Prostate gland (tissue), 2 donors: Measurements from ENCODE around the gene SWSAP1. TPM values are rescaled to one million over a fixed set of nuclear protein-coding genes. Genes with fewer than 3 reads are reported as not detected.

ENCODE experiments used
- DNase-seq: peaks from one replicate; pipeline ENCODE4 v3.0.0-alpha.2; 2019; ENCODE audit warnings: low spot score
- H3K27ac ChIP-seq, 2 donors: fragments of 200-600 bp; sonication (generic); 2 replicates each; pipeline ENCODE4 v1.5.1; 2017 to 2019
- H3K27me3 ChIP-seq: fragments of 200-600 bp; sonication (generic); replicated peaks from 2 replicates; pipeline ENCODE4 v1.5.1; 2019; ENCODE audit not compliant: insufficient read depth
- H3K36me3 ChIP-seq, 2 donors: fragments of 200-600 bp; sonication (generic); 1 replicate in 1 of 2; 2 replicates in 1 of 2; pipeline versions ENCODE4 v1.5.1 to v1.8.1; 2017 to 2019
- H3K4me1 ChIP-seq: fragments of 200-600 bp; sonication (generic); replicated peaks from 2 replicates; pipeline ENCODE4 v1.5.1; 2019
- H3K4me3 ChIP-seq, 2 donors: fragments of 200-600 bp; sonication (generic); 2 replicates each; pipeline ENCODE4 v1.5.1; 2017 to 2019
- H3K9me3 ChIP-seq: fragments of 200-600 bp; sonication (generic); 2 replicates; pipeline ENCODE4 v1.5.1; 2017
- POLR2A ChIP-seq: fragments of 450-650 bp; IDR thresholded peaks from one replicate; pipeline ENCODE4 v1.6.1; 2016; ENCODE audit warnings: antibody characterized with exemption, mild to moderate bottlenecking
- POLR2AphosphoS5 ChIP-seq: sonication (generic); formaldehyde crosslinking; IDR thresholded peaks from one replicate; pipeline ENCODE4 v1.6.1; 2017; ENCODE audit warnings: antibody characterized with exemption
- WGBS: methylation state at CpG from one replicate; pipeline ENCODE4 v1.1.5; 2018; 5-methylcytosine and 5-hydroxymethylcytosine counted together
- intact Hi-C: fragments of 100-400 bp; cut with DNase I; formaldehyde crosslinking; loops from one replicate; pipeline ENCODE4 v1.14.2; 2022
- total RNA-seq, 2 donors: library from RNA; depleted of rRNA; stranded (reverse); fragments of >200 nt; gene quantifications; one replicate each; pipeline ENCODE4 v1.1.0, GENCODE V29; 2016
- TF ChIP-seq, protein P1 (sequence below), 4 experiments: fragments of 200-600 bp in 2 of 4; fragments of 450-650 bp in 2 of 4; sonication (generic) in 2 of 4; IDR thresholded peaks; 1 replicate in 3 of 4; 2 replicates in 1 of 4; pipeline ENCODE4 v1.5.1; 2016 to 2019; ENCODE audit warnings: antibody characterized with exemption in 4 of 4, mild to moderate bottlenecking in 2 of 4, moderate library complexity in 2 of 4

SWSAP1 gene
- total RNA-seq, 2 donors from 2014 or later, result 4.1 to 6.3 TPM

DNA sequence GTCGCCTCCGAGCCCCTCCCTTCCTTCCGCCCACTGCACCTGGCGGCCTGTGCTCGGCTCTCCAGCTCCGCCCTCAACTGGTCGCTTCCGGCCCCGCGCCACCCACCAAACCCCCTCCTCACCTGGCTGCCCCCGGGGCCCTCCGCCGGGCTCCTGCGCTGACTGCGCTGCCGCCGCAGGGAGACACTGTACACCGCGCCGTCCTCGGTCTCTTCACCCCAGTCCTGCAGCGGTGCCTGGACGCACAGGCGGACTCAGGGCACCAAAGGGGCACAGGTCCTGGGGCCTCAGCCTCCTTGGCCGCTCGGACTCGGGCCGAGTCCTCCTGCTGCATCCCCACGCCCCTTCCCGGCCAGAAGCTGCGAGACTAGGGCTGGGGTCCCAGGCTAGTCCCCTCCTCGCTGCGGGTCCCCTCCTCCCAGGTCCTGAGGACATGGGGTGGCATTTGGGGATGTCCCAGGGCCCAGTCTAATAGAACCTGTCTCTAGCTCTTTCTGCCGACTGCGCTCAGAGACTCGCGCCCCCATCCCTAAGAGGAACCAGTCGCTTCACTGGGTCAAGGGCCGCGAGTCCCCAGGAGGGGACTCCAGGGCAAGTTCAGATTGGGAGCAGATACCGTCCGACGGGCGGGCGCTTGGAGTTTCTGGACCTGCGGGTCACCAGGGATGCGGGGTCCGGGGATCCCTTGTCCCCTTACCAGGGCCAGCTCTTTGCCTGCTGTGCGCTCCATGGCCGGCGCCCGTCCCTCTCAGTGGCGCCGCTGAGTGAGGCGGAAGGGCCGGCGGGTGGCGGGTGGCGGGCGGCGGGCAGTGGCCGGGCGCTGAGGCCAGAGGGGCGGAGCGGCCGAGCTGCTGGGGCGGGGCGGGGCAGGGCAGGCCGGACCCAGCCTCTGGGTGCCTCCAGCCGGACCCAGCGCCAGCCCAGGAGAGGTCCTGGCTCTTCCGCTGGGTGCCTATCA is 44.4 kb downstream of the SWSAP1 start, which contains the start of gene RGL3:
TSS of gene RGL3 (minus strand) at position 766 of the 958 bp plus-strand sequence. CDS start at position 730, 36 bp downstream.
- 10% methylated on average over 52 of the region's 72 CpGs for WGBS
- H3K4me1 ChIP-seq, result no peaks in the 10 kb centered on the region

DNA sequence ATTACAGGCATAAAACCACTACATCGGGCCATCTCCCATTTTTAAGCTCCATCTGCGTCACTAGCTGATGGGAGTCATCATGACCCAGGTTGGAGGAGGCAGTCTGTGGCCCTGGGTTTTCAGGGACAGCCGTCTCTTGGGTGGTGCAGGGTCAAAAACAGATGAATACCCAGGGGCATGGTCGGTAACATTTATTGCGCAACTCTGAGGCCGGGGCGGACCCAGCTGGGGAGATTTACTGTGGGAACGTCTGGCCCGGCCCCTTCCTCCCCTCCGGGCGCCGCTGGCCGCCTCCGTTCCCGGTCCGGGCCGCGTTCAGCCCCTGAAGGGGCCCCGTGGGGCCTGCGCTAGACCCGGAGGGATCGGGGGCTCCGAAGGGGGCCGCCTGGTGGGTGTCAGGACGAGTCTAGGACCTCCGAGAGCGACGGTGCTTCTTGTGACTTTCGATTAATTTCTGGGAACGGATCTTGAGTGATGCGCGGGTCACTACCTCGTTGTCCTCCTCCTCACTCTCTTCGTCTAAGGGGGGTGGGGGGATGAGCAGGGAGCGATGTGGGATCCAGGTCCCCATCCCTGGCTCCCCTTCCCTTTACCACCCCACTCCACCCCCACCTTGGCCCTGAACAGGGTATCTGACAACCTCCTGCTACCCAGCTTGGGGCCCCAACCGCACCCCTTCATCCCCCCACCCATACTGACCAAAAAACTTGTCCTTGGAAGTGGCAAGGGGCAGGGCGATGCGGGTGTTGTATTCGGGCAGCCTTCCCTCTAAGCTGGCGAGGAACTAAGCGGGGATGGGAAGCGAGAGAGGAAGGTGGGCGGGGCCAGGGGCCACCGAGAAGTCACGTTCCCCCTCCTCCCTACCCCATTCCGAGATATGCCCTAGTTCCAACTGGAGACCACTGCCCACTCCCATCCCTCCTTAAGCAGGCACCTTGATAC is 46.2 kb downstream of the SWSAP1 start:
- H3K9me3 ChIP-seq, result no peaks in the 10 kb centered on the region
- no peak overlapping the region for H3K27ac ChIP-seq
- TF ChIP-seq, protein P1, sequence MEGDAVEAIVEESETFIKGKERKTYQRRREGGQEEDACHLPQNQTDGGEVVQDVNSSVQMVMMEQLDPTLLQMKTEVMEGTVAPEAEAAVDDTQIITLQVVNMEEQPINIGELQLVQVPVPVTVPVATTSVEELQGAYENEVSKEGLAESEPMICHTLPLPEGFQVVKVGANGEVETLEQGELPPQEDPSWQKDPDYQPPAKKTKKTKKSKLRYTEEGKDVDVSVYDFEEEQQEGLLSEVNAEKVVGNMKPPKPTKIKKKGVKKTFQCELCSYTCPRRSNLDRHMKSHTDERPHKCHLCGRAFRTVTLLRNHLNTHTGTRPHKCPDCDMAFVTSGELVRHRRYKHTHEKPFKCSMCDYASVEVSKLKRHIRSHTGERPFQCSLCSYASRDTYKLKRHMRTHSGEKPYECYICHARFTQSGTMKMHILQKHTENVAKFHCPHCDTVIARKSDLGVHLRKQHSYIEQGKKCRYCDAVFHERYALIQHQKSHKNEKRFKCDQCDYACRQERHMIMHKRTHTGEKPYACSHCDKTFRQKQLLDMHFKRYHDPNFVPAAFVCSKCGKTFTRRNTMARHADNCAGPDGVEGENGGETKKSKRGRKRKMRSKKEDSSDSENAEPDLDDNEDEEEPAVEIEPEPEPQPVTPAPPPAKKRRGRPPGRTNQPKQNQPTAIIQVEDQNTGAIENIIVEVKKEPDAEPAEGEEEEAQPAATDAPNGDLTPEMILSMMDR (IDR thresholded peaks at IDR 0.05), result no peak
- TF ChIP-seq POLR2AphosphoS5, result no peak
- no peak for TF ChIP-seq POLR2A
- 13% methylated on average over 46 of the region's 46 CpGs for WGBS
- no peaks in the 10 kb centered on the region for H3K36me3 ChIP-seq
- H3K27me3 ChIP-seq, result no peaks in the 10 kb centered on the region
- intact Hi-C loops, result no loop called here
- H3K4me3 ChIP-seq, result peak overlapping the region; percentile 4 to 17
- no peak for DNase-seq
- H3K4me1 ChIP-seq, result no peaks in the 10 kb centered on the region

More for the DNA sequence above, 44.4 kb downstream of the SWSAP1 start, which contains the start of gene RGL3:
- intact Hi-C loops, result no loop called here
- no peak within 1 kb of the TSS for H3K27ac ChIP-seq
- H3K4me3 ChIP-seq, result peak within 1 kb of the TSS; percentile 21 to 30
- DNase-seq, result peak; percentile 17
- no peaks in the 10 kb centered on the region for H3K36me3 ChIP-seq
- no peaks in the 10 kb centered on the region for H3K27me3 ChIP-seq
- H3K9me3 ChIP-seq, result no peaks in the 10 kb centered on the region
- no peak for TF ChIP-seq POLR2AphosphoS5
- TF ChIP-seq POLR2A, result peak; percentile 11

DNA sequence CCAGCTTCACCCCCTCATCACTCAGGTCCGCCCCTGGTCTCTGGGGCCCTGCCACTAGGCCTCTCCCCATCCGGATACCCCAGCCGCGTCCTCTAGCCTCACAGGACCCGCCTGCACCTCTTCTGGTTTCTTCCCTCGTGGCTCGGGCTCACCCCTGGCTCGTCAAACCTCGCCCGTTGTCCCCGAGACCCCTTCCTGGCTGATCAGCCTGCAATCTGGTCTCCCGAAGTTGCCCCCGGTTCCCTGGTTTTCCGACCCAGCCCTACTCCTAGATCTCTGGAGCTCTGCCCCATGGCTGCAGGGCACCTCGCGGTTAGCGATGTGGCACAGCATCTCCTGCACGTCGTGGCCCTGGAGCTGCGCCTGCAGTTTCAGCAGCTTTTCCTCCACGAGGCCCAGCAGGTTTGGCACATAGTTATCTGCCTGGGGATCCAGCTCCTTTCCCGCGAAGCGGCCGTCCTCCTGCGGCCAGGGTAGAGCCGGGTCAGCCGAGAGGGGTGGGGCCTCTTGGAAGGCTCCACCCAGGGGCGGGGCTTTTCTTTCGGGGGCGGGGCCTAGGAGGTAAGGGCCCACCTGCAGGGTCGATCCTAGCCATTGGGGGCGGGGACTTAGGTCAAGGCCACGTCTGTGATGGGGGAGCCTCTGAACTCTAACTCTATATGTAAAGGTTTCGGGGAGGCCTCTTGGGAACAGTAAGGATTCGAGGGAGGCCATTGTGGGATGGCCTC is 47.1 kb downstream of the SWSAP1 start:
- no peak for DNase-seq
- no peak for TF ChIP-seq POLR2AphosphoS5
- TF ChIP-seq POLR2A, result no peak
- TF ChIP-seq, protein P1 (IDR thresholded peaks at IDR 0.05), result no peak
- H3K27ac ChIP-seq, result no peak overlapping the region
- H3K4me3 ChIP-seq, result no peak overlapping the region
- H3K9me3 ChIP-seq, result no peaks in the 10 kb centered on the region
- H3K4me1 ChIP-seq, result no peaks in the 10 kb centered on the region
- no peaks in the 10 kb centered on the region for H3K36me3 ChIP-seq
- 40% methylated on average over 35 of the region's 36 CpGs for WGBS
- H3K27me3 ChIP-seq, result no peaks in the 10 kb centered on the region
- intact Hi-C loops, result no loop called here

DNA sequence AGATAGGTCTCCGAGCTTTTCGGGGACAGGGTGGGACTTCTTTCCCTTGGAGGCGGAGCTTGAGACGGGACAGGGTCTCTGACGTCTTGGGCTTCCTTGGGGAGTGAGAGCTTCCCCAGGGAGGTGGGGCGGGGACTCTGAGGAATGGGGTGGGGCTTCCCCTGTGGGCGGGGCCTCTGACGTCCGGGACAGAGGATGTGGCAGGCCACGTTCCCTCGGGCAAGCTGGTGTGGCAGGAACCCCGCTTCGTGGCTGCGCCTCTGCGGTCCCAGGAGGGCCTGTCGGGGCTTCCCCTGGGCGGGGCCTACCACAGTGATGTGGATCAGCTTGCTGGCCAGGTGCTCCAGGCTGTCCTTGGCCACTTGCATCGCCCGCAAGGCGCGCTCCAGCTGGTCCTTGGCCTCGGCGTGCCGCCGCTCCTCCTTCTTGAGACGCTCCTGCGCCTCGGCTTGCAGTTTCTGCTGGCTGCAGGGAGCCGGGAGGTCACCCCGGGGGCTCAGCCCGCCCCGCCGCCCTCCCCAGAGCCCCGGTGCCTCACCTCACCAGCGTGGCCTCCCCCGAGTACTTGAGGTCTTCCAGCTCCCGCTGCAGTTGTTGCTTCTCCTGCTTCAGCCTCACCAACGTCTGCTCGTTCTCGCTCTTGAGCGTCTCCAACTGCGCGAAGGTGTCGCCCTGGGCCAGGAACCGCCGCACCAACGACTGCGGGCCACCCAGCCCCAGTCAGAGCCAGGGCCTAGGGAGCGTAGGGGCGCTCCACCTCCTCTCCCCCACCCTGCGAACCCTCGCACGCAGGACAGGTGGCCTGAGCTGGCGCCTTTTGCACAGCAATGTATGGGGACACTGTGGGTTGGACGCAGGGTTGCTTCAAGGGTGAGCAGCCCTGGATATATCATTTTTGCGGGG is 47.9 kb downstream of the SWSAP1 start:
- Histone ChIP-seq H3K27me3 (no peaks in the 10 kb centered on the region), H3K27ac (peak overlapping the region in 1 of 2 donors; percentile 49), H3K4me3 (no peak overlapping the region), H3K9me3 (no peaks in the 10 kb centered on the region), H3K36me3 (no peaks in the 10 kb centered on the region), H3K4me1 (no peaks in the 10 kb centered on the region)
- intact Hi-C loops, result no loop called here
- 22% methylated on average over 53 of the region's 56 CpGs for WGBS
- TF ChIP-seq POLR2AphosphoS5, result peak; percentile 30
- TF ChIP-seq, protein P1 (IDR thresholded peaks at IDR 0.05), result no peak
- DNase-seq, result peak; percentile 68
